Thoracic aorta (tissue), 2 donors: ENCODE results near the gene RGS7. TPM values are rescaled to one million over a fixed set of nuclear protein-coding genes. Genes with fewer than 3 reads are reported as not detected.

Experiments
- ATAC-seq: fragments of 150-250 bp; one replicate; pipeline ENCODE4 v1.8.0; 2017; ENCODE audit warnings: low read depth; ENCODE audit not compliant: insufficient number of reproducible peaks, low FRiP score
- DNase-seq: peaks from one replicate; pipeline ENCODE4 v3.0.0-alpha.2; 2020; ENCODE audit warnings: low spot score
- H3K27ac ChIP-seq, 2 donors: fragments of 200-600 bp; sonication (generic); 1 replicate in 1 of 2; 2 replicates in 1 of 2; pipeline ENCODE4 v1.5.1; 2016; ENCODE audit warnings: mild to moderate bottlenecking in 2 of 2, moderate library complexity in 2 of 2
- H3K27me3 ChIP-seq: fragments of 200-600 bp; sonication (generic); replicated peaks from 2 replicates; pipeline ENCODE4 v1.6.0; 2016; ENCODE audit warnings: mild to moderate bottlenecking; ENCODE audit not compliant: insufficient read depth
- H3K36me3 ChIP-seq: fragments of 200-600 bp; sonication (generic); one replicate; pipeline ENCODE4 v1.5.1; 2016
- H3K4me1 ChIP-seq, 2 donors: fragments of 200-600 bp; sonication (generic); 1 replicate in 1 of 2; 2 replicates in 1 of 2; pipeline versions ENCODE4 v1.5.1 to v1.6.0; 2016; ENCODE audit warnings: low read depth in 2 of 2, mild to moderate bottlenecking in 1 of 2; ENCODE audit not compliant: control insufficient read depth in 1 of 2
- H3K4me3 ChIP-seq: fragments of 200-600 bp; sonication (generic); 2 replicates; pipeline ENCODE4 v1.5.1; 2016; ENCODE audit warnings: mild to moderate bottlenecking
- H3K9me3 ChIP-seq: fragments of 200-600 bp; sonication (generic); 2 replicates; pipeline ENCODE4 v1.5.1; 2016
- total RNA-seq, 2 donors: library from RNA; depleted of rRNA; stranded (reverse); fragments of >200 nt; gene quantifications; one replicate each; pipeline versions ENCODE4 v1.1.0 to v1.2.3, GENCODE V29; 2016
- TF ChIP-seq, protein P1 (sequence below): fragments of 200-600 bp; sonication (generic); IDR thresholded peaks from one replicate; pipeline ENCODE4 v1.5.1; 2019; ENCODE audit warnings: antibody characterized with exemption

The RGS7 gene
- total RNA-seq, 2 donors from 2014 or later: not detected

DNA sequence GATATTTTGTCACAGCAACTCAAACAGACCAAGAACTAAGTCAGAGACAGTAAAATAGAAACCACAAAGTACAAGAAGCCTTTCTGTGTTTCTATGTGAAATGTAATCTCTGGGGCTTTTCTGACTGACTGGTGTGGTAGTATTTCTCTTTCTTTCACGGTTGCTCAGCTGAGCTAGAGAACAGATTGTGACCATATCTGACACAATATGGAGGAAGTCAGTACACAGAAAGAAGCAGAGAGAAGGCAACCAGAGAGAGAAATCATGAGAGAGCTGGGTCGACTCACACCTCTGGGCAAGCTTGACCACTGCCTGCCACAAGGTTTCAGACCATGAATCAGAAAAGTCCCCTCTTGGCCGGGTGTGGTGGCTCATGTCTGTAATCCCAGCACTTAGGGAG, 536.2 kb downstream of the RGS7 start:
- no peak for ATAC-seq
- no peak for DNase-seq

DNA sequence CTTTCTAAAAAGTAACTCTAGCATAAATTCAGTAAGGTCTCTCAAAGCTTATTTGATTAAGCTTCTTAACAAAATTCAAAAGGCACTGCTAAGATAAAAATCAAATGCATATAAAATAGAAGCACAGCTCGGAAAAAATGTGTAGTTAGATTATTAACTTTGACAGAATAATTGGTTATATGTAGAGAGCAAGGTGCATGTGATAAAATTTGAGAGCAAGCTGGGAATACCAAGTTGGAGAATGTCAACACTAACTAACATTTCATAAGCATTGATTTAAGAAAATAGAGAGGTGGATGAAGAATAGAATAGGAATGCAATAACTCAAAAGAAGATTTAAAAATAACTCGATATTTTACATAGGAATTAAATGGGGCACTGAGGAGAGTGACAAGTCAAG, 540.5 kb downstream of the RGS7 start:
- Histone ChIP-seq H3K36me3 (no peaks in the 10 kb centered on the region), H3K9me3 (no peaks in the 10 kb centered on the region), H3K4me1 (no peaks in the 10 kb centered on the region), H3K27me3 (no peaks in the 10 kb centered on the region), H3K27ac (no peak overlapping the region), H3K4me3 (no peak overlapping the region)
- TF ChIP-seq, protein P1, sequence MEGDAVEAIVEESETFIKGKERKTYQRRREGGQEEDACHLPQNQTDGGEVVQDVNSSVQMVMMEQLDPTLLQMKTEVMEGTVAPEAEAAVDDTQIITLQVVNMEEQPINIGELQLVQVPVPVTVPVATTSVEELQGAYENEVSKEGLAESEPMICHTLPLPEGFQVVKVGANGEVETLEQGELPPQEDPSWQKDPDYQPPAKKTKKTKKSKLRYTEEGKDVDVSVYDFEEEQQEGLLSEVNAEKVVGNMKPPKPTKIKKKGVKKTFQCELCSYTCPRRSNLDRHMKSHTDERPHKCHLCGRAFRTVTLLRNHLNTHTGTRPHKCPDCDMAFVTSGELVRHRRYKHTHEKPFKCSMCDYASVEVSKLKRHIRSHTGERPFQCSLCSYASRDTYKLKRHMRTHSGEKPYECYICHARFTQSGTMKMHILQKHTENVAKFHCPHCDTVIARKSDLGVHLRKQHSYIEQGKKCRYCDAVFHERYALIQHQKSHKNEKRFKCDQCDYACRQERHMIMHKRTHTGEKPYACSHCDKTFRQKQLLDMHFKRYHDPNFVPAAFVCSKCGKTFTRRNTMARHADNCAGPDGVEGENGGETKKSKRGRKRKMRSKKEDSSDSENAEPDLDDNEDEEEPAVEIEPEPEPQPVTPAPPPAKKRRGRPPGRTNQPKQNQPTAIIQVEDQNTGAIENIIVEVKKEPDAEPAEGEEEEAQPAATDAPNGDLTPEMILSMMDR: no peak
- ATAC-seq (no peak), DNase-seq (no peak)

More for the DNA sequence above, 536.2 kb downstream of the RGS7 start:
- H3K27ac ChIP-seq: no peak overlapping the region
- H3K4me3 ChIP-seq: no peak overlapping the region
- no peaks in the 10 kb centered on the region for H3K4me1 ChIP-seq
- H3K27me3 ChIP-seq: no peaks in the 10 kb centered on the region
- TF ChIP-seq, protein P1: no peak
- H3K9me3 ChIP-seq: no peaks in the 10 kb centered on the region
- no peaks in the 10 kb centered on the region for H3K36me3 ChIP-seq

DNA sequence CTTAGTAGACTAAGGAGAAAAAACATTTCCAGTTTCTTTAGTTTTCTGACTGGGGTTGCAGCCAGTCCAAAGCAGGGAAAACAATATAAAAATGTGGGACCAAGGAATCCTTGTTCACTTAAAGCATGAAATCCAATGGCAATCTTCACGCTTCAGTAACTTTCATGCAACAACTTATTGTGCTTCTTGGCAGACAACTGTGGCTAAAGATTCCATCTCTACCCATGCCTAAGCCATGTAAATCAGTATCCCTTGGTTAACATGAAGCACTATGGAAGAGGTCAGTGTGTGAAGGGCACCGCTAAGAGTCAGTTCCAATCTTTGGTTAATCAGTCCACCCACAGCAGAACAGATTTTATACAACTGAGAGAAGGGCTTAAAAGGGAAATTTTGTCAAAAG, 543.3 kb downstream of the RGS7 start:
- no peak overlapping the region for H3K27ac ChIP-seq
- no peaks in the 10 kb centered on the region for H3K27me3 ChIP-seq
- ATAC-seq (no peak), DNase-seq (no peak)
- no peaks in the 10 kb centered on the region for H3K9me3 ChIP-seq
- H3K4me1 ChIP-seq: no peaks in the 10 kb centered on the region
- no peak overlapping the region for H3K4me3 ChIP-seq
- TF ChIP-seq, protein P1: no peak
- H3K36me3 ChIP-seq: no peaks in the 10 kb centered on the region

DNA sequence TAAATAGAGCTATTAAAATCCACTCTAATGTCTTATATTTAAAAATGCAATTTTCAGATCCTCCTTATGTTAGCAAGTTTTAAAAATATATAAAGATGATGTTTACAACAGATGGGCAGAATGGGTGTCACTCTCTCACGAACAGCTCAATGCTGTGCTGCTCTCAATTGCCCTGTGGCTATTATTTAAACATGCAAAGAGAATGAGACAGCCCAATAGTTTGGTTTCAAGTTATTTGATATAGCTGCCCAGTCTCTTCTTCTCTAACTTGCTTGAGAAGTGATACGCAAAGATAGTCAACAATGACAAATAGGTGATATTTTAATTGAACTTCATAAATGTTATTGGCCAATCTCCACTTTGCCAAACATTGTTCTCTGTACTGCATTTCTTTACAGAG, 545.7 kb downstream of the RGS7 start:
- no peaks in the 10 kb centered on the region for H3K9me3 ChIP-seq
- H3K27me3 ChIP-seq: no peaks in the 10 kb centered on the region
- DNase-seq (no peak), ATAC-seq (no peak)
- H3K4me3 ChIP-seq: no peak overlapping the region
- no peaks in the 10 kb centered on the region for H3K36me3 ChIP-seq
- H3K4me1 ChIP-seq: no peaks in the 10 kb centered on the region
- TF ChIP-seq, protein P1: no peak
- H3K27ac ChIP-seq: no peak overlapping the region

DNA sequence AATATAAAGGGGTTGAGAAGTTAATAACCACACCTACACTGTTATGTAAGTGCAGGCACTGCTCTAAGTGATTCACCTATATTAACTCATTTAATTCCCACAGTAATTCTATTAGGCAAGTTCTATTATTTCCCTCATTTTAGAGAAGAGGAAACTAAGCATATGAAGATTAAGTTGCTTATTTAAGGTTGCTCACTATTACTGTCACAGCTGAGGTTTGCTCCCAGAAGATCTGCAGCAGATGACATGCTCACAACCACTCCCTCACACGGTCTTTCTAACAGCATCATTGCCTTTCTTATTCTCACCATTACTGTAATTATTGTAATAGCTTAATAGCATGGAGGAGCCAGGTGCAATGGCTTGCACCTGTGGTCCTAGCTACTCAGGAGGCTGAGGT, 548.6 kb downstream of the RGS7 start:
- ATAC-seq (no peak), DNase-seq (no peak)
- Histone ChIP-seq H3K27me3 (no peaks in the 10 kb centered on the region), H3K27ac (no peak overlapping the region), H3K4me1 (no peaks in the 10 kb centered on the region), H3K4me3 (no peak overlapping the region), H3K9me3 (no peaks in the 10 kb centered on the region), H3K36me3 (no peaks in the 10 kb centered on the region)
- TF ChIP-seq, protein P1: no peak
